CD4-positive, alpha-beta T cell (primary cell): ENCODE measurements around the gene SHKBP1. TPM values are rescaled to one million over a fixed set of nuclear protein-coding genes. Genes with fewer than 3 reads are reported as not detected.

Experiments
- ATAC-seq: fragments of 200-7000 bp; cut with Tn5 transposase; one replicate; pipeline ENCODE4 v1.10.0; 2022; ENCODE audit warnings: mild to moderate bottlenecking; ENCODE audit not compliant: poor library complexity
- CTCF ChIA-PET: fragments of 350-600 bp; sonication (Branson Sonifier 250); formaldehyde crosslinking; loops from one replicate; lab custom pipeline; 2021; ENCODE audit warnings: antibody characterized with exemption, inconsistent platforms; lab: Charles Lee
- POLR2A ChIA-PET: fragments of 350-600 bp; sonication (Branson Sonifier 250); formaldehyde crosslinking; loops from one replicate; lab custom pipeline; 2021; ENCODE audit warnings: antibody characterized with exemption, inconsistent platforms; lab: Charles Lee
- DNase-seq, 14 experiments: peaks; one replicate each; pipeline ENCODE4 v3.0.0-alpha.2; 2013 to 2020; ENCODE audit warnings: mixed read lengths in 2 of 14
- H3K27ac ChIP-seq, 2 donors: one replicate each; pipeline versions ENCODE4 v1.5.1 to v1.7.0; 2013; ENCODE audit warnings: low read length in 2 of 2, low read depth in 1 of 2, mild to moderate bottlenecking in 1 of 2
- H3K27me3 ChIP-seq, 2 experiments: 1 replicate in 1 of 2; 2 replicates in 1 of 2; pipeline versions ENCODE4 v1.6.1 to v1.7.0; 2013; ENCODE audit warnings: low read length in 2 of 2, control low read depth in 1 of 2, mild to moderate bottlenecking in 1 of 2, moderate library complexity in 1 of 2; ENCODE audit not compliant: insufficient read depth in 2 of 2, control insufficient read depth in 1 of 2
- H3K36me3 ChIP-seq: one replicate; pipeline ENCODE4 v1.6.1; 2013; ENCODE audit warnings: low read length, control low read depth; ENCODE audit not compliant: insufficient read depth
- H3K4me1 ChIP-seq: one replicate; pipeline ENCODE4 v1.6.1; 2013; ENCODE audit warnings: low read length, control low read depth; ENCODE audit not compliant: insufficient read depth
- H3K4me3 ChIP-seq: one replicate; pipeline ENCODE4 v1.5.1; 2013; ENCODE audit warnings: mild to moderate bottlenecking, low read length, moderate library complexity
- H3K9me3 ChIP-seq, 2 experiments: 1 replicate in 1 of 2; 2 replicates in 1 of 2; pipeline versions ENCODE4 v1.6.1 to v1.7.0; 2013; ENCODE audit warnings: low read length in 2 of 2, mild to moderate bottlenecking in 2 of 2, control low read depth in 1 of 2, moderate library complexity in 1 of 2; ENCODE audit not compliant: control insufficient read depth in 1 of 2, insufficient read depth in 1 of 2
- H3K27ac Mint-ChIP-seq: one replicate; pipeline ENCODE4 v1.8.0; 2020; ENCODE audit warnings: mixed read lengths
- H3K27me3 Mint-ChIP-seq: one replicate; pipeline ENCODE4 v1.8.0; 2021; ENCODE audit warnings: mixed read lengths
- H3K36me3 Mint-ChIP-seq: one replicate; pipeline ENCODE4 v1.8.0; 2021; ENCODE audit warnings: low read depth, mixed read lengths
- H3K4me1 Mint-ChIP-seq: one replicate; pipeline ENCODE4 v1.8.0; 2021; ENCODE audit warnings: low read depth, mixed read lengths
- H3K4me3 Mint-ChIP-seq: one replicate; pipeline ENCODE4 v1.8.0; 2020; ENCODE audit warnings: mild to moderate bottlenecking, mixed read lengths
- H3K9me3 Mint-ChIP-seq: one replicate; pipeline ENCODE4 v1.8.0; 2020; ENCODE audit warnings: mixed read lengths
- intact Hi-C, 2 experiments: fragments of 100-400 bp; cut with DNase I in 1 of 2; cut with micrococcal nuclease in 1 of 2; formaldehyde crosslinking; loops; one replicate each; pipeline versions ENCODE4 v1.15.1 to v1.9.0; 2023 to 2025; cut with DNase I, micrococcal nuclease
- total RNA-seq, 174 experiments: library from RNA in 2 of 174; stranded (reverse) in 2 of 174; gene quantifications; one replicate each; pipeline ENCODE4 v1.2.3 and lab custom pipeline; 2021 to 2026
- TF ChIP-seq, protein P1 (sequence below): fragments of 200-600 bp; IDR thresholded peaks from one replicate; pipeline ENCODE4 v1.8.0; 2022; ENCODE audit warnings: antibody characterized with exemption, mild to moderate bottlenecking

Gene SHKBP1
- total RNA-seq, 2 experiments from 2014 or later, result 82.5 to 92.9 TPM

DNA sequence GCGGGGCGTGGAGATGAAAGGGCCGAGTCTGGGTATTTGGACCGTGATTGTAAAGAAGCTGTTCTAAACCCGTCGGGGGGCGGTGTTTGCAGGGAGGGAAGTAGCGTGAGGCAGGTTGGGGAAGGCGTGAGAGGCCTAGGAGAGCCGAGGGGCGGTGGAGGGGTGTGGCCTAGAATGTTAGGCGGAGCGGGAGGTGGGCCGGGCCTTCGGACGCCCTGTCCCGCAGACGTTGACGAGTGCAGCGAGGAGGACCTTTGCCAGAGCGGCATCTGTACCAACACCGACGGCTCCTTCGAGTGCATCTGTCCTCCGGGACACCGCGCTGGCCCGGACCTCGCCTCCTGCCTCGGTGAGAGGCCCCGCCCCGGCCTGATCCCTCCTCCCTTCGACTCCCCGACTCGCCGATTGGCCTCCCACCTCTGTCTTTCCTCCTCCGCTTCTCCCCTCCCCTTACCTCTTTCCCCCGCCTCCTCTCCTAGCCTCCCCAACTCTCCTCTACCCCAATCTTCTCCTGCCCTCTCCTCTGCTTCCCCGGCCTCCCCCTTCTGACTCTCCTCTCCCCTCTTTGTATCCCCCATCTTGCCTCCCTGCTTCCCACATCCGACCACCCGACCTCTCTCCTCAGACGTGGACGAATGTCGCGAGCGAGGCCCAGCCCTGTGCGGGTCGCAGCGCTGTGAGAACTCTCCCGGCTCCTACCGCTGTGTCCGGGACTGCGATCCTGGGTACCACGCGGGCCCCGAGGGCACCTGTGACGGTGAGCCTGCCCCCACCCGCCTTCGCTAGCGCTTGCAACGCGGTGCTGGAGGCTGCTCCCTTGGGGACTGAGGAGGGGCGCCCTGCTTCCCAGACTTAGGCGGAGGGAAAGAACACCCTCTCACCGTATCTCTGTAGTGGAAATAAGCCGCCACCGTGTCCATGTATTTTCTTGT, 37.3 kb downstream of the SHKBP1 start:
- peak; percentile 63 for ATAC-seq
- H3K27ac Mint-ChIP-seq, result peak overlapping the region; percentile 95

DNA sequence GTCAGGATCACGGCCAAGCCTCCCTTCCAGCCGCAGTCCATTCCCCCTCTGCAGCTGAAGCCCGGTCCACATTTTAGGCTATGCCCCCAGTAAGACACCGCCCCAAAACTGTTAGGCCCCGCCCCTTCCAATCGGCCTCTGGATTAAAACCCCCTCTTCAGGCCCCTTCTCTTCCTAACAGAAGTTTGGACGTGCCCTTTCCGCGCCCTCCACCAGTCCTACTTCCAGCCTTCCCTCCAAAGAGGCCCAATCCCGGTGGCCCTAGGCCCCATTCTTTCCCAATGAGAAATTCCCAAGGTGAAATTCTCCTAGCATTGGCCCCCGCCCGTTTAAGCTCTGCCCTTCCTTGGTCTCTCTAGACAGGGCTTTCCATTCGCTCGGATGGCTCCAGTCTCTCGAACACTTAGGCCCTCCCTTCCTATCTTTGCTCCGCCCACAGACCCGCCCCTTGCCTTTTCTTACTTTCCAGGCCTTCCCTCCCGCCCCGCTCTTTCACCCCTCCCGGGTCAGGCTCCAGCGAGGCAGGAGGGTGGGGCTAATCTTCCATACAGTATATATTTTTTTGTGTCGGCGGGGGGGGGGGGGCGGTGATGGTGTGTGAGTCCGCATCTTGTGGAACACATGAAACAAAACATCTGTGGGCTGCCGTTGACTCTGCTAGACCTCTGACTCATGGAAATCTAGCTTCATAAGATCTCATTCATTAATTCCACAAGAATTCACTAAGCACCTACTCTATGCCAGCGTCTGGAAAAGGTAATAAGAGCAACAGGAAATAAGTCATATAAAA, 38.1 kb downstream of the SHKBP1 start:
- Histone ChIP-seq H3K4me3 (peak overlapping the region; percentile 82), H3K36me3 (peaks cover 8% of the 10 kb centered on the region), H3K27me3 (no peaks in the 10 kb centered on the region), H3K27ac (peak overlapping the region in 1 of 2 donors; percentile 55), H3K9me3 (peaks cover 0 to 6% of the 10 kb centered on the region in 2 experiments), H3K4me1 (peaks cover 63% of the 10 kb centered on the region)
- Mint-ChIP-seq H3K27ac (peak overlapping the region; percentile 95), H3K9me3 (no peaks in the 10 kb centered on the region), H3K36me3 (peaks cover 41% of the 10 kb centered on the region), H3K4me3 (peak overlapping the region; percentile 93), H3K4me1 (peaks cover 53% of the 10 kb centered on the region), H3K27me3 (no peaks in the 10 kb centered on the region)
- ChIA-PET CTCF (interaction anchor here (0.6 to 2.8 kb wide), 7 partner anchors 10 to 1134 kb away, joined by 3 to 26 read pairs (median 5); partner anchors contain the start of gene TIMM50), POLR2A (interaction anchor here (1.0 to 4.6 kb wide), 2 partner anchors 11 to 49 kb away, joined by 4 to 51 read pairs; no protein-coding TSS in a partner anchor)
- ATAC-seq (peak; percentile 19), DNase-seq (peak; percentile 53 to 93 (median 78))
- TF ChIP-seq, protein P1, sequence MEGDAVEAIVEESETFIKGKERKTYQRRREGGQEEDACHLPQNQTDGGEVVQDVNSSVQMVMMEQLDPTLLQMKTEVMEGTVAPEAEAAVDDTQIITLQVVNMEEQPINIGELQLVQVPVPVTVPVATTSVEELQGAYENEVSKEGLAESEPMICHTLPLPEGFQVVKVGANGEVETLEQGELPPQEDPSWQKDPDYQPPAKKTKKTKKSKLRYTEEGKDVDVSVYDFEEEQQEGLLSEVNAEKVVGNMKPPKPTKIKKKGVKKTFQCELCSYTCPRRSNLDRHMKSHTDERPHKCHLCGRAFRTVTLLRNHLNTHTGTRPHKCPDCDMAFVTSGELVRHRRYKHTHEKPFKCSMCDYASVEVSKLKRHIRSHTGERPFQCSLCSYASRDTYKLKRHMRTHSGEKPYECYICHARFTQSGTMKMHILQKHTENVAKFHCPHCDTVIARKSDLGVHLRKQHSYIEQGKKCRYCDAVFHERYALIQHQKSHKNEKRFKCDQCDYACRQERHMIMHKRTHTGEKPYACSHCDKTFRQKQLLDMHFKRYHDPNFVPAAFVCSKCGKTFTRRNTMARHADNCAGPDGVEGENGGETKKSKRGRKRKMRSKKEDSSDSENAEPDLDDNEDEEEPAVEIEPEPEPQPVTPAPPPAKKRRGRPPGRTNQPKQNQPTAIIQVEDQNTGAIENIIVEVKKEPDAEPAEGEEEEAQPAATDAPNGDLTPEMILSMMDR, result no peak
- intact Hi-C loops, result loop anchor here (1.0 to 5.0 kb wide), 3 partner anchors 10 to 193 kb away; no protein-coding TSS in a partner anchor

More for the DNA sequence above, 37.3 kb downstream of the SHKBP1 start:
- Mint-ChIP-seq H3K4me3 (peak overlapping the region; percentile 93), H3K27me3 (no peaks in the 10 kb centered on the region), H3K4me1 (peaks cover 60% of the 10 kb centered on the region), H3K9me3 (no peaks in the 10 kb centered on the region), H3K36me3 (peaks cover 32% of the 10 kb centered on the region)
- TF ChIP-seq, protein P1, result no peak
- Histone ChIP-seq H3K36me3 (no peaks in the 10 kb centered on the region), H3K9me3 (peaks cover 0 to 6% of the 10 kb centered on the region in 2 experiments), H3K4me3 (peak overlapping the region; percentile 82), H3K4me1 (peaks cover 72% of the 10 kb centered on the region), H3K27ac (peak overlapping the region; percentile 62 to 70), H3K27me3 (no peaks in the 10 kb centered on the region)
- ChIA-PET CTCF (interaction anchor here (0.6 to 1.5 kb wide), 3 partner anchors 21 to 1133 kb away, joined by 3 to 7 read pairs (median 4); partner anchors contain the start of gene TIMM50), POLR2A (interaction anchor here (0.9 to 4.6 kb wide), 4 partner anchors 10 to 49 kb away, joined by 3 to 51 read pairs (median 4); no protein-coding TSS in a partner anchor)
- intact Hi-C loops, result loop anchor here (1.0 to 5.0 kb wide), 3 partner anchors 9 to 192 kb away; no protein-coding TSS in a partner anchor
- peak; percentile 66 to 92 (median 78) for DNase-seq

DNA sequence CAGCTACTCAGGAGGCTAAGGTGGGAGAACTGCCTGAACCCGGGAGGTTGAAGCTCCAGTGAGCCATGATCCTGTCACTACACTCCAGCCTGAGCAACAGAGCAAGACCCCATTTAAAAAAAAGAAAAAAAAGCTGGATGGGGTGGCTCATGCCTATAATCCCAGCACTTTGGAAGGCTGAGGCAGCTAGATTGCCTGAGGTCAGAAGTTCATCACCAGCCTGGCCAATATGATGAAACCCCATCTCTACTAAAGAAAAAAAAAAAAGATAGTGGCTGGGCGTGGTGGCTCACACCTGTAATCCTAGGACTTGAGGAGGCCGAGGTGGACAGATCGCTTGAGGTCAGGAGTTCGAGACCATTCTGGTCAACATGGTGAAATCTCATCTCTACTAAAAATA, 39.5 kb downstream of the SHKBP1 start:
- peak overlapping the region; percentile 95 for H3K27ac Mint-ChIP-seq
- no peaks in the 10 kb centered on the region for H3K27me3 Mint-ChIP-seq
- Histone ChIP-seq H3K36me3 (peaks cover 15% of the 10 kb centered on the region), H3K27me3 (no peaks in the 10 kb centered on the region), H3K4me3 (no peak overlapping the region), H3K4me1 (peaks cover 50% of the 10 kb centered on the region), H3K27ac (peak overlapping the region in 1 of 2 donors; percentile 41), H3K9me3 (peaks cover 0 to 6% of the 10 kb centered on the region in 2 experiments)
- CTCF ChIA-PET, result interaction anchor here (1.7 to 2.8 kb wide), 4 partner anchors 11 to 18 kb away, joined by 5 to 26 read pairs (median 8); no protein-coding TSS in a partner anchor
- intact Hi-C loops, result no loop called here
- peaks cover 39% of the 10 kb centered on the region for H3K4me1 Mint-ChIP-seq
- H3K9me3 Mint-ChIP-seq, result no peaks in the 10 kb centered on the region
- no peak for ATAC-seq
- no peak for DNase-seq
- H3K4me3 Mint-ChIP-seq, result no peak overlapping the region
- peaks cover 46% of the 10 kb centered on the region for H3K36me3 Mint-ChIP-seq
- TF ChIP-seq, protein P1, result no peak
- POLR2A ChIA-PET, result interaction anchor here (4.6 kb wide), 1 partner anchor 12 kb away, joined by 51 read pairs; no protein-coding TSS in a partner anchor
